NCI-H1092 (cell line): ENCODE data around the gene SPATA46.
"Not testable (repeated sequence)": the region's sequence is repeated elsewhere in the genome, so short reads cannot be mapped to it uniquely, and the experiment has no call there.

Experiments
- DNase-seq: peaks from one replicate; lab custom pipeline; 2025; lab: John Stamatoyannopoulos, UW

The SPATA46 gene, protein sequence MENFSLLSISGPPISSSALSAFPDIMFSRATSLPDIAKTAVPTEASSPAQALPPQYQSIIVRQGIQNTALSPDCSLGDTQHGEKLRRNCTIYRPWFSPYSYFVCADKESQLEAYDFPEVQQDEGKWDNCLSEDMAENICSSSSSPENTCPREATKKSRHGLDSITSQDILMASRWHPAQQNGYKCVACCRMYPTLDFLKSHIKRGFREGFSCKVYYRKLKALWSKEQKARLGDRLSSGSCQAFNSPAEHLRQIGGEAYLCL

DNA sequence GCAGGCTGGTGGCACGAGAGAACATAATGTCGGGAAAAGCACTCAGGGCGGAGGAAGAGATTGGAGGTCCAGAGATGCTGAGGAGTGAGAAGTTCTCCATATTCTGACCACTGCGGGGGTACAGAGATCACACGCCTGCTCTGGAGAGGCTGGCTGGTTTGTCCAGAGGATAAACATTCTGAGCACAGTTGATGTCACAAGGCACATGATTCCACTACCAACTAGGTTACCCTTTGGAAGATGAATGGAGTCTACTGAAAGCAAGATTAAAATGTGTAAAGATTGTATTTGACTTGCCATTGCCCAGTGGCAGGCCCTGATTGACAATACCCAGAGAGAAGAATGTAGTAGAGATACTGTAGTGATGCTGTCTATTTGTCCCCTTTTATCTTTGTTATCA is at the start of gene SPATA46:
Gene SPATA46 (minus strand): TSS at position 164 of the 400 bp plus-strand sequence. CDS start 64 bp downstream, at position 100.
- DNase-seq, result no peak

DNA sequence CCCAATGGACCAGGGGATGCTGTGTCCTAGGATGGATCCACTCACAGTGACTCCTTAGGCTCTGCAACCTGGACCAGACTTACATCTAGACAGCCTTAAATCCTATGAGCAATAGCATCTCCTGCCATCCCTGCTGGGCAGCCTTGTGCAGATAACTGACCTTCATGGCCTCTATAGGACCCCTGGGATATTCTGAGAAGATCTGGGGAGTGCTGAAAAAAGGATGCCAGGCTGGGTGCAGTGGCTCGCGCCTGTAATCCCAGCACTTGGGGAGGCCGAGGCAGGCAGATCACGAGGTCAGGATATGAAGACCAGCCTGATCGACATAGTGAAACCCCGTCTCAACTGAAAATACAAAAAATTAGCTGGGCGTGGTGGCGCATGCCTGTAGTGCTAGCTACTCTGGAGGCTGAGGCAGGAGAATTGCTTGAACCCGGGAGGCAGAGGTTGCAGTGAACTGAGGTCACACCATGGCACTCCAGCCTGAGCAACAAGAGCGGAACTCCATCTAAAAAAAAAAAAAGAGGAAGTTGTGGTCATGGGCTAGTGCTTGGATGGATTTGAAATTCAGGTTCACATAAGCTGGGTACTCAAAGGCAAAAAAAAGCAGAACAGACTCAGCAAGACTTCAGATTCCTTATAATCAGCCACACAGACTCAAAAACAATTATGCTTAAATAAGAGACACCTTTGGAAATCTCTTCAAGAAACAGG is 46.2 kb upstream of the SPATA46 start:
- DNase-seq, result no peak

DNA sequence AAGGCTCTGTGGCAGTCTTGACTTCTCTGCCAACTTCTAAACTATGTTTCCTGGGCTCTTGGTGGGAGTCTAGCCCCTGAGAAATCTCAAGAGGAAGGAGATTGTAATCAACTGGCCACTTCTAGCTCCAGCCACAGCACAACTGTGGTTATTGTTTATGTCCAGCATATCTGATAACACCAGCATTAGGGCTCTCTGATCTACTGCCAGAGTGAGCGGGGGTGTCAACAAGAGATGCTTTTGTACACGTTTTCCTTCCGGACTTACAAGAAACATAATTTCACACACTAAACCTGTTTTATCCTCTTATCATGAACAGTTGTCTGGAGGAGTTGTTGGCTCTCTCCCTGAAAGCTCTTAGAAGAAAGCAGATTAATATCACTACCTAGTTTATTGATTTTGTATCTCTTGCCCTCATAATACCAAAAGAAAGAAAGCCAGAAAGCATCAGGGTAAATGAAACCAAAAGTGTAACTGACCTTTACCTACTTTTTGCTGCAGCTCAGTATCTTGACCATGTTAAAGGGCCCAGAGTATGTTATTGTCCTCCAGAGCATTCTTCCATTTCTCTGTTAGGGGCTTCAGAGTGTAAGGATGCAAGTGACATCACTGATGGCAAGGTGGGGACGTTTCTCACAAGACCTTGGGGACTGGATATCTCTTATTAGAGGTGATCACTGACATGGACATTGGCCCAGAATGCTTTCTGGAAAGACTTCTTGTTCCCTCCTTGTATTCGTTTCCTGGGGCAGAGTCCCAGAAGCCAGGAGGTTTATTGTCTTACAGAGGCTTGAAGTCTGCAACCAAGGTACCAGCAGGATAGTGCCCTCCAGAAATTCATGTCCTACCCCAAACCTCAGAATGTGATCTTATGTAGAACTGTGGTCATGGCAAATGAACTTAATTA is 44.9 kb upstream of the SPATA46 start:
- DNase-seq, result no peak

DNA sequence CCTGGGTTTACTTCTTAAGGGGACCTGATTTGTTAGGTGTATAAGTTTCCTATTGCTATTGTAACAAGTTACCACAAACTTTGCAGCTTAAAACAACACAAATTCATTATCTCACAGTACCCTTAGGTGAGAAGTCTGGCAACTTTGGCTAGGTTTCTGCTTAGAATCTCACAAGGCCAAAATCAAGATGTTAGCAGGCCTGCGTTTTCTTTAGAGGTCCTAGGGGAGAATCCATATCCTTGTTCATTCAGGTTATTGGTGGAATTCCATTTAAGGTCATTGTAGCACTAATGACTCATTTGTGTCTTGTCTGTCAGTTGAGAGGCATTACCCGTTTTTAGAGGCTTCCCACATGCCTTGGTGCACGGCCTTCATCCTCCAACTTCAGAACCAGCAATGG is 43.5 kb upstream of the SPATA46 start:
- DNase-seq, result no peak

DNA sequence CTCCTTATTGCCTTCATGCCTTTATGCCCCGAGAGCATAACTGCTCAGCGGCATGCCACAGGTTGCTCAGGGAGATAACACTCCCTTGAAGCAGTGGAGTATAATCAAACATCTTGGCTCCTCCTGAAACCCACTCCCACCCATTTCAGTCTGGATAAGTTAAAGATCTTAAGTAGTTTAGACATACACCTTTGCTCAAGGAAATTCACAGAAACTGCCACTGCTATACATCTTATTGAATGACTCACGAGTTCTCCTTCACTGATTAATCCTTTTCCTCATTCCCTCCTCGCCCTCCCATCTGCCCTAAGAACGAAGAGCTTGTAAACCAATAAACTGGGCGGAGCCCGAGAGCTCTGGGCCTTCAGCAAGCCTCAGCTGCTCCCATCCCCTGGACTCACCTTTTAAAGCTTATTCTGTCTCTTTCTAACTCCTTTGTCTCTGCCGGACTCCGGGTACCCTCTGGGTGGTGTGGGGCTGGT is 42.8 kb upstream of the SPATA46 start:
- not testable (repeated sequence) for DNase-seq

DNA sequence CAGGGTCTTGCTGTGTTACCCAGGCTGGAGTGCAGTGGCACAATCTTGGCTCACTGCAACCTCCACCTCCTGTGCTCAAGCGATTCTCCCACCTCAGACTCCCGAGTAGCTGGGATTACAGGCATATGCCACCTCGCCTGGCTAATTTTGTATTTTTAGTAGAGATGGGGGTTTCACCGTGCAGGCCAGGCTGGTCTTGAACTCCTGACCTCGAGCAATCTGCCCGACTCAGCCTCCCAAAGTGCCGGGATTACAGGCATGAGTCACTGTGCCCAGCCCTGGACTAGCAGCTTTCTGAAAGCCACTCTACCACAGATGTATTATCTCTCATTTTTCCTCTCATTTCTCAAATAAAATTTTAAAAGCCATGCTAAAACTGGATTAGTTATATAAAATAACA is 41.9 kb upstream of the SPATA46 start:
- DNase-seq, result not testable (repeated sequence)

DNA sequence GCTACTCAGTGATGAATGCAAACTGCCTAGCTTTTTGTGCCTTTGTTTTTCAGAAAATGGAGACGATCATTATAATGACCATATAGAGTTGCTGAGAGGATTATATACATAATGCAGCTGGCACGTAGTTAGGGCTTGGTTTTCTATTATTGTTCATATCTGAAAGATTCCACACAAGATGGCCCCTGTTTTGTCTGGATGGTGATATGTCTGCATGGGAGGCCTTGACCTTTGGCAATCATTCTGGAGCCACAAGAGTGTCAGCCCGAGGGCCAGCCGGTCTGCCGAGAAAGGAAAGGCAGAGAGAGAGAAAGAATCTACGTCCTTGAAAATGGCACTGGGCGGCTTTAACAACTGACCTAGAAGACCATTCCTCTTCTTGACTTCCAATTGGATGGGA is 41.0 kb upstream of the SPATA46 start:
- DNase-seq, result no peak

DNA sequence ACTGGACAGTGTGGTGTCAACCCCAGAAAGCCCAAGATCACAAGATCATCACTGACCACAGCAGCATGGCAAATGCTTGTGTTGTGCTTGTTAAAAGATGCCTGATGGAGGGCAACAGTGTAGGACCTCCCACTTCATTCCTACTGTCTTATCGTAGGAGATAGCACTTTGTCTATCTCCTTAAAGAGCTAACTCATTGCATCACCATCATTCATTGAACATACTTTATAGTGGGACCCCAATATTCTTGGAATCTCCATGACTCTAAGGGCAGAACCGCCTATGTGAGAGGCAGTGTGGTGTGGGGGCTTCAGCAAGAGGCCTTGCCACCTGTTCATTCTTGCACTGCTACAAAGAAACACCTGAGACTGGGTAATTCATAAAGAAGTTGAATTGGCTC is 40.3 kb upstream of the SPATA46 start:
- no peak for DNase-seq

DNA sequence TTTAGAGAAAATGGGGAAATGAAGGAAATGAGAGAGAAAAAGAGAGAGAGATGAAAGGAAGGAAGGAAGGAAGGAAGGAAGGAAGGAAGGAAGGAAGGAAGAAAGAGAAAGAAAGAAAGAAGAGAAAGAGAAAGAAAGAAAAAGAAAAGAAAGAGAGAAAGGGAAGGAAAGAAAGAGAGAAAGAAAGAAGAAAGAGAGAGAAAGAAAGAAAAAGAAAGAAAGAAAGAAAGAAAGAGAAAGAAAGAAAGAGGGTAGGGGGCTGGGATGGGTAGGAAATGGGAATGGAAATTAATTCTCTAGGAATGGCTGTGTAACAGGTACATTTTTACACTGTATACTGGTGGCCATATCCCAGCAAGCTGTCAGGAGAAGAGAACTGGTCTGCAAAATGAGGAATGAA is 39.6 kb upstream of the SPATA46 start:
- DNase-seq, result no peak

DNA sequence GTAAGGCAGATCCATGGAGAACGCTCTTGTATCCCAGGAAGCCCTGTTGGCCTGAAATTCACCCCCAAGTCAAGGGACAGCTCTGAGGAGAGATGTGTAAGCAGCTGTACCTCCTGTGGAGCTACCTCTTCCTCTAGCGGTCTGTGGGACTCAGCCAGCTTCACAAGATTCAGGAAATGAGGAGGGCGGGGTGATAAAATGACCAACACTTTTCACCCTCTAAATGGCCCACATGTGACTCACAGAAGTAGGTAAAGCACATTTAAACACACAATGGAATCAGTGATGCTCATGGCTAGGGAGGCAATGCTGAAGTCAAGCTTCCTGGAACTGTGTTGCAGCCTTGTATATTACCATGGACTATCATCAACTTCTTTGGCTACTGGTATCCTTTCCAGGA is 35.3 kb upstream of the SPATA46 start, which contains the start of gene SH2D1B:
Gene SH2D1B (minus strand): TSS at position 135 of the 400 bp plus-strand sequence. CDS start 120 bp downstream, at position 15.
- DNase-seq, result no peak

DNA sequence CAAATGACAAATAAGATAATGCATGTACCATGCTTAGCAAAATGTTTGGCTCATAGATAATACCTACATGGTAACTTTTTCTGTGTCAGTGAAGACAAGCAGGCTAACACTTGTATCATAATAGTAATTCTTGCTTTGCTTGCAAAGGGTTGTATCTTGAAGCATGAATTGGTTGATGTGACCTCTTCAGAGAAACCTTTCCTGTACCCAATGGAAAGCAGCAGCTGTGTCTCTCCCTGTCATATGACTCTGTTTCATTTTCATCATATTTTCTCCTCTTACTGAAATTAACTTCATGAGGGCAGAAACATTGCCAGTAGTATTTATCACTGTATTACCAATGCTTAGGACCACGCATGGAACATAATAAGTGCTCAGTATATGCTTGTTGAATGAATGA is 30.9 kb upstream of the SPATA46 start:
- DNase-seq, result no peak

DNA sequence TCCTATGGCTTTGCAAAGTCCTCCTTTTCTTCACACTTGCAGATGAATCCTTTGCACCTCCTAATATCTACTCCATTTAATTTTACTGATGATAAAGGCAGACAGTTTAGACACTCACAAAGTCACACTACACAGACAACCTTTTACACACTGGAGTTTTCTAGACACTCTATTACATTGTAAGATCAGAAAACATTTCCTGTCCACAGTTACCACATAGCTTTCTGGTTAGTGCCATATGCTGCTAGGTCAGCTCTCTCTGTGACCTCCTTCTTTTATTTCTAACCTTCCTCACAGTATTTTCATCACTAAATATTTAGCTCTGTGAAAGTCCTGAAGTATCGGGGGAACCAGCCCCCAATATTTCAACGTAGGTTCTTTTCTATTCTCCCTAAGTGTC is 30.2 kb upstream of the SPATA46 start:
- no peak for DNase-seq

DNA sequence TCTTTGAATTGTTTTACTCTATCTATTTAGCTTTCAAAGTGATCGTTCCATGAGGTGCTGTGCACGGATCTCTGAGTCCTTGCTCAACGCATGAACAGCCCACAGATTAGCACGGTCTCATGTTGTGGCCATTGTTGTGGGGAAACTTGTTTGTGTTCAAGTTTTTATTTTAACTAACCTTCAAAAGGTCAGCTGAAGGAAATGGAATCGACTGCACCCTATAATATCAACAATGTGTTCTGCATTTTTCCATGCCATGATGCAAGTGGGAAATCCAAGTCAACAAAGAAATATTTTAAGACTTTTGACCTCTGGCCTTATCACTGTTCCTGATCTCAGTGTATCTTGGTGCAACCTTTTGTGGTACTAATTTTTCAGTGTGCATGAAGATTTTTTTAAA is 29.1 kb upstream of the SPATA46 start:
- no peak for DNase-seq

DNA sequence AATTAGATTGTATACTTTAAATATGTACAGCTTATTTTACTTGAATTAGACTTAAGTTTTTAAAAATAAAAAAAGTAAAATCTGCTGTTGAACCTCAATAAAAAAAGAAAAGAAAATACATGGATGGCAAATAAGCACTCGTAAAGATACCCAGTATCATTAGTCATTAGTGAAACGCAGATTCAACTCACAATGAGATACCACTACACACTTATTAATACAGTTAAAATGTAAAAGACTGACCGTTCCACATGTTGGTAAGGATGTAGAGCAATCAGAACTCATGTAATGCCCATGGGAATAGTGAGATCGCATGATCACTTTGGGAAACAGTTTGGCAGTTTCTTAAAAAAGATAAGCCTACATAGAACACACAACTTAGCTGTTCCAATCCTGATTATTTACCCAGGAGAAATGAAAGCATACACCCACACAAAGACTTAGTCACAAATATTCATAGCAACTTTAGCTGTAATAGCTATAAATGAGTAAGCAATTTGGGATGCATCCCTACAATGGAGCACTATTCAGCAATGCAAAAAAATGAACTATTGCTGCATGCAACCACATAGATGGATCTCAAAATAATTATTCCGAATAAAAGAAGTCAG is 28.0 kb upstream of the SPATA46 start:
- no peak for DNase-seq

DNA sequence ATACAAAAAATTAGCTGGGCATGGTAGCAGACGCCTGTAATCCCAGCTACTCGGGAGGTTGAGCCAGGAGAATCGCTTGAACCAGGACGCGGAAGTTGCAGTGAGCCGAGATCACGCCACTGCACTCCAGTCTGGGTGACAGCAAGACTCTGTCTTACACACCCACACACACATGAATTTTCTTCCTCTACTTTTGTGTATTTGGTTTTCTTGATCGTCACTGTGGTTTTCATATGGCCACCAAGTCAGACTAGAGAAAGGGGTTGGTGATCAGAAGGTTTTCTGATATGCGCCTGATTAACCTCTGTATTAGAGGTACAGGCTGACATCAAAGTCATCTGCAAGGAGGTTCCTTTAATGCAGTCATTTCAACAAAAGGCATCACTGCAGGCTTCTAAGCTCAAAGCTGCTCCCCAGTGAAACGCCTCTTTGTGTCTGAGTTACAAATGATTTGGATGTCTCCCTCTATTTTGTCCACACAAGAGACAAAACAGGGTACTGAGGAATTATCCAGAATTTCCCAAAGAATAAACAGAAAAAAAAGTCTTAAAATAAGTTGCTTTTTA is 24.2 kb upstream of the SPATA46 start:
- DNase-seq, result no peak

DNA sequence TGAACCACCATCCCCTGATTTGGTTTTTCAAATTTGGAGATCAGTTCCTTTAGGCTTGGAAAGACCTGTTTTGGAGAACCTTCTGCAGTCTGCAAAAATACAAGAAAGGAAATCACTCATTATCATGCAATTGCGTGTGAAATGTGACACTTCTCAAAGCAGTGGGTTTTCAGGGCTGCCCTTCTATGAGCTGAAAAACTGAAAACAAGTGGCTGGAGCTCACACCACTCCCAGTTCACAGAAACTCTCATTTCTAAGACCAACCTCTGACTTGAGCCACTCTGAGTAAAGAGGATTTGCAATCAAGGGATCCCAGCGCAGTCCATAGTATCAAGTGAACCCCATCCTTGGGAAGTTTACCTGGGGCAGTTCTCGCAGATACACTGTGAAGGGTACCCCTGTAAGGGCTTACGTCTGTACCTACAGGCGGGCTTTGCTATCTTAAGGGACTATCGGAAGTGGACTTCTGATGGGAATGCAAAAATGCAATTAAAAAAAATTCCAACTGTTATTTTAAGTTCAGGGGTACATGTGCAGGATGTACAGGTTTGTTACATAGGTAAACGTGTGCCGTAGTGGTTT is 22.4 kb upstream of the SPATA46 start:
- DNase-seq, result no peak

DNA sequence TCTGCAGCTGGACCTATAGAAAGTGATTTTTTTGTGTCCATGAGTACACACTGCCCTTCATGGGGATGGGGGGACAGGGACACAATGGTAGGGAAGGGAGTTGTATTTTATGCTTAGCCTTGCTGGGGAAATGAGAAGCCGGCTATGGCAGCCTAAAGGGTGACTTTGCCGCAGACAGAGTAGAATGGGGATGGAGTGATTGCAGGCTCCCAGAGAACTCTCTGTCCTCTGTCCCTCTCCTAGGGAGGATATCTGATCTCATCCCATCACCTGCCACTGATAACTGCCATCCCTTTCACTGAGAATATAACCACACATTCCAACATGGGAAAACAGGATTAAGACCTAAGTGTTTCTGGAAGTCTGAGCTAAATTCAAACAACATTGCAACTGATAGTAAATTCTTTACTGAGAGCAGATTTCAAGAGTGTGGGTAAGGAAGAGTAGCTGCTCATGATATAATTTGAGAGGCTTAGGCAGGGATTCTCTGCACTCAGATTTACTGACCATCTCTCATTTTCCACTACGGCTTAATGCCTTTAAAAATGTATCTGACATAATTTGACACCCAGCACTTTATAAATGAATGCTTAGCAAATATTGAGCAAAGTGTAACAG is 21.4 kb upstream of the SPATA46 start:
- DNase-seq, result no peak

DNA sequence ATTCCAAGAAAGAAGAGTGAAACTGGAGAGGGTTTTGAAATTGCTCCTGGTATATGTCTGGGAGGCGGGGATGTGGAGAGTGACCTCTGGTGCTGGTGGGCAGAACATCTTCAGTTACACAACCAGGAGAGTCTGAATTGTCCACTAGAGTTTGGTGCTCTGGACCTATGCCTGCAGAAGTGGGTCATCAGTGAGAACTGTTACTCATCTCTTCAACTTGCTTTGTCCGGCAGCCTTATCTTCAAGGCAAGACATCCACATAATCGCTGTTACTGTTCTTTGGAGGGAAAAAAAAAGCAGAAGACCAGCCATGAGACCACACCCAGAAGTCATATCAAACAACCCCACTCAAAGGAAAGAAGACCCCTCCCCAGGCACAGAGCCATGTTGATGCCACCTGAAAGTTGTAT is 20.4 kb upstream of the SPATA46 start:
- DNase-seq, result no peak

DNA sequence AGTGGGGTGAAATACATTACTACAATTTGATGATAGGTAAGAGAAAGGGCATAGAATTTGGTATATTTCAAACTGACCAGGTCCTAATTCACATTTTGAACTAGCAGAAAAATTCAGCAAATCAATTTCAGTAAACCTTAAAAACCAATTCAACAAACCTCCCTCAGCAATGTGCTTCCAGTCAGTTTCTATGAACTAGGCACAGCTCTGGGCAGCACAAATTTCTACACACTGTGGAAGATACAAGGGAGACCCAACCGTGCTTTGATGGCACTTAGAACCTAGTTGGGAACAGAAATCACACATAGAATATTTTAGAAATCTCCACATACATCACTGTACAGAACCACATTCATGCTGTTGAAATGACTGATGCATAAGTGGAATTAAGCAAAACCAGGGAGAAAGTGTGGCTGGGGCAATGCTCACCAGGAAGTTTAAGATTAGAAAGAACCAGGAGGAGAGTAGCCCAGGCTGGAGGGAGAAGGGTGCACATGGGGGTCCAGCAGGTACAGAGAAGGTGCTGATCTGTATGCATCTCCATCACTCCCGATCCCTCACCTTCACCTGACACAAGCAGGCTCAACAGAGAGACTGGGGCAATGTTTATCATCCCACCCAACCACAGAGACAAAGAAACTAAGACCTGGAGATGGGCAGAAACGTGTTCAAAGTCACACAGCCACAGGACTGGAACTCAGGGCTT is 19.7 kb upstream of the SPATA46 start:
- DNase-seq, result no peak
